UCSD-AML1 (cell line): ENCODE data around the gene IL15.

Experiments
- DNase-seq: peaks from one replicate; lab custom pipeline; 2025; ENCODE audit not compliant: unreplicated experiment; lab: John Stamatoyannopoulos, UW

IL15 gene

GRCh38 chr4:141763374-141763773, 127.0 kb downstream of the IL15 start:
- no peak for DNase-seq

GRCh38 chr4:141768954-141769353, 132.6 kb downstream of the IL15 start:
- no peak for DNase-seq

GRCh38 chr4:141771889-141772830, 135.8 kb downstream of the IL15 start:
- no peak for DNase-seq

- no peak for DNase-seq
These were observed 136.5 kb downstream of the IL15 start for GRCh38 chr4:141772838-141773237.

GRCh38 chr4:141782205-141782604, 145.8 kb downstream of the IL15 start:
- DNase-seq: no peak
